Measurements from ENCODE around the gene NFE2L3.

NFE2L3 gene

GRCh38 chr7:26195182-26195581 lies 43.2 kb downstream of the NFE2L3 start:
- Mint-ChIP-seq H3K36me3 (ENCODE audit: low read depth) (peaks cover 92% of the 10 kb centered on the region), H3K4me3 (peak overlapping the region; percentile 10 to 52 (median 51)), H3K9me3 (no peaks in the 10 kb centered on the region), H3K27ac (peak overlapping the region; percentile 5 to 58 (median 34)), H3K4me1 (peaks cover 54% of the 10 kb centered on the region), H3K27me3 (ENCODE audit: low read depth) (no peaks in the 10 kb centered on the region)
- no peak for TF ChIP-seq CTCF (IDR thresholded peaks at IDR 0.05; ENCODE audit: unreplicated experiment in 3 of 3)

GRCh38 chr7:26195867-26196657 lies 44.1 kb downstream of the NFE2L3 start:
- no peak for TF ChIP-seq CTCF (IDR thresholded peaks at IDR 0.05; ENCODE audit: unreplicated experiment in 3 of 3)
- Mint-ChIP-seq H3K4me3 (peak overlapping the region; percentile 59 to 99 (median 99)), H3K36me3 (ENCODE audit: low read depth) (peaks cover 87% of the 10 kb centered on the region), H3K4me1 (peaks cover 54% of the 10 kb centered on the region), H3K27me3 (ENCODE audit: low read depth) (no peaks in the 10 kb centered on the region), H3K9me3 (no peaks in the 10 kb centered on the region), H3K27ac (peak overlapping the region; percentile 5 to 67 (median 34))

GRCh38 chr7:26197153-26198115 lies 45.4 kb downstream of the NFE2L3 start:
- no peaks in the 10 kb centered on the region for H3K27me3 Mint-ChIP-seq (ENCODE audit: low read depth)
- H3K4me3 Mint-ChIP-seq, result peak overlapping the region; percentile 99 to 100 (median 99)
- no peak for TF ChIP-seq CTCF (IDR thresholded peaks at IDR 0.05; ENCODE audit: unreplicated experiment in 3 of 3)
- H3K9me3 Mint-ChIP-seq, result no peaks in the 10 kb centered on the region
- peaks cover 73% of the 10 kb centered on the region for H3K36me3 Mint-ChIP-seq (ENCODE audit: low read depth)
- peaks cover 48% of the 10 kb centered on the region for H3K4me1 Mint-ChIP-seq
- H3K27ac Mint-ChIP-seq, result peak overlapping the region; percentile 99 to 100 (median 100)

GRCh38 chr7:26198133-26198780 lies 46.3 kb downstream of the NFE2L3 start:
- Mint-ChIP-seq H3K4me3 (peak overlapping the region; percentile 99 to 100 (median 99)), H3K36me3 (ENCODE audit: low read depth) (peaks cover 65% of the 10 kb centered on the region), H3K4me1 (peaks cover 46% of the 10 kb centered on the region), H3K27me3 (ENCODE audit: low read depth) (no peaks in the 10 kb centered on the region), H3K9me3 (no peaks in the 10 kb centered on the region), H3K27ac (peak overlapping the region; percentile 99 to 100 (median 100))
- TF ChIP-seq CTCF (IDR thresholded peaks at IDR 0.05; ENCODE audit: unreplicated experiment in 3 of 3), result peak; percentile 67 to 92 (median 73)

GRCh38 chr7:26198781-26199169 lies 46.8 kb downstream of the NFE2L3 start:
- TF ChIP-seq CTCF (IDR thresholded peaks at IDR 0.05; ENCODE audit: unreplicated experiment in 3 of 3), result no peak
- peaks cover 46% of the 10 kb centered on the region for H3K4me1 Mint-ChIP-seq
- H3K9me3 Mint-ChIP-seq, result no peaks in the 10 kb centered on the region
- H3K27ac Mint-ChIP-seq, result peak overlapping the region; percentile 99 to 100 (median 100)
- H3K36me3 Mint-ChIP-seq (ENCODE audit: low read depth), result peaks cover 60% of the 10 kb centered on the region
- peak overlapping the region; percentile 99 to 100 (median 99) for H3K4me3 Mint-ChIP-seq
- no peaks in the 10 kb centered on the region for H3K27me3 Mint-ChIP-seq (ENCODE audit: low read depth)
